Astrocyte (in vitro differentiated cells and primary cell): ENCODE data around the gene FMOD.

ENCODE experiments used
- CTCF ChIP-seq: IDR thresholded peaks from 2 replicates; pipeline ENCODE4 v1.5.1; 2011; ENCODE audit warnings: low read depth, mild to moderate bottlenecking, inconsistent platforms, low read length, moderate library complexity; ENCODE audit not compliant: insufficient read depth
- EZH2 ChIP-seq: IDR thresholded peaks from 2 replicates; pipeline ENCODE4 v1.6.1; 2012; ENCODE audit warnings: mild to moderate bottlenecking, low read length, inconsistent platforms; ENCODE audit not compliant: insufficient read depth

GRCh38 chr1:203351037-203351625, at the start of gene FMOD:
- TF ChIP-seq CTCF: no peak
- no peak for TF ChIP-seq EZH2
